Colonic mucosa (tissue), 4 donors: ENCODE results near the gene P2RY6. TPM values are rescaled to one million over a fixed set of nuclear protein-coding genes. Genes with fewer than 3 reads are reported as not detected.

Experiments used
- DNase-seq: peaks from one replicate; pipeline ENCODE4 v3.0.0-alpha.2; 2020
- H3K27ac ChIP-seq: fragments of 200-600 bp; one replicate; pipeline ENCODE4 v1.8.0; 2021
- H3K27me3 ChIP-seq: fragments of 200-600 bp; one replicate; pipeline ENCODE4 v1.8.0; 2021
- H3K36me3 ChIP-seq: fragments of 200-600 bp; one replicate; pipeline ENCODE4 v1.8.0; 2021
- H3K4me1 ChIP-seq: fragments of 200-600 bp; one replicate; pipeline ENCODE4 v1.8.0; 2021; ENCODE audit warnings: mild to moderate bottlenecking
- H3K4me3 ChIP-seq: fragments of 200-600 bp; one replicate; pipeline ENCODE4 v1.8.0; 2021
- H3K9ac ChIP-seq, 2 donors: one replicate each; pipeline ENCODE4 v1.7.0; 2013; ENCODE audit warnings: control low read depth in 2 of 2, low read depth in 2 of 2, low read length in 2 of 2
- H3K9me3 ChIP-seq: fragments of 200-600 bp; one replicate; pipeline ENCODE4 v1.8.0; 2021
- CTCF ChIP-seq: fragments of 200-600 bp; IDR thresholded peaks from one replicate; pipeline ENCODE4 v1.8.0; 2022; ENCODE audit warnings: antibody characterized with exemption, mild to moderate bottlenecking
- intact Hi-C: fragments of 100-400 bp; cut with DNase I; formaldehyde crosslinking; loops from one replicate; pipeline ENCODE4 v1.14.1; 2022
- total RNA-seq, 2 donors: library from RNA; stranded (reverse); fragmentation: NEBNext Ultra II Directional in 1 of 2; extraction: Animal tissue kit (Norgen Biotek cat#: 25700) in 1 of 2; gene quantifications; one replicate each; pipeline ENCODE4 v1.2.1, GENCODE V29; 2021
- donor health status: healthy.
- donor health status: DM: no; HTN: no; CAD: no.
- donor health status: DM: no; HTN: no; CAD: no.

The P2RY6 gene
- total RNA-seq, 2 donors from 2014 or later = 0.91 to 1.4 TPM

GRCh38 chr11:73324116-73324515 is 52.0 kb downstream of the P2RY6 start:
- DNase-seq = no peak
- intact Hi-C loops = no loop called here
- H3K9ac ChIP-seq = peak overlapping the region; percentile 47 to 49
- TF ChIP-seq CTCF = no peak
- H3K27me3 ChIP-seq = no peaks in the 10 kb centered on the region
- H3K9me3 ChIP-seq = no peaks in the 10 kb centered on the region
- H3K4me1 ChIP-seq = no peaks in the 10 kb centered on the region
- peak overlapping the region; percentile 47 for H3K27ac ChIP-seq
- no peak overlapping the region for H3K4me3 ChIP-seq
- H3K36me3 ChIP-seq = no peaks in the 10 kb centered on the region

- TF ChIP-seq CTCF = no peak
- intact Hi-C loops = no loop called here
- no peaks in the 10 kb centered on the region for H3K27me3 ChIP-seq
- DNase-seq = no peak
- H3K27ac ChIP-seq = peak overlapping the region; percentile 47
- no peaks in the 10 kb centered on the region for H3K9me3 ChIP-seq
- H3K4me1 ChIP-seq = no peaks in the 10 kb centered on the region
- peak overlapping the region; percentile 35 to 41 for H3K9ac ChIP-seq
- H3K4me3 ChIP-seq = no peak overlapping the region
- no peaks in the 10 kb centered on the region for H3K36me3 ChIP-seq
Observed at GRCh38 chr11:73324665-73325035, 52.5 kb downstream of the P2RY6 start.

- intact Hi-C loops = no loop called here
- TF ChIP-seq CTCF = no peak
- peak overlapping the region; percentile 47 for H3K27ac ChIP-seq
- no peaks in the 10 kb centered on the region for H3K27me3 ChIP-seq
- H3K4me3 ChIP-seq = no peak overlapping the region
- no peaks in the 10 kb centered on the region for H3K36me3 ChIP-seq
- H3K4me1 ChIP-seq = no peaks in the 10 kb centered on the region
- no peak for DNase-seq
- H3K9ac ChIP-seq = peak overlapping the region; percentile 35 to 41
- H3K9me3 ChIP-seq = no peaks in the 10 kb centered on the region
Observed at GRCh38 chr11:73325036-73325981, 53.2 kb downstream of the P2RY6 start.

GRCh38 chr11:73326929-73327811 is 55.0 kb downstream of the P2RY6 start:
- no peaks in the 10 kb centered on the region for H3K27me3 ChIP-seq
- H3K36me3 ChIP-seq = no peaks in the 10 kb centered on the region
- H3K9me3 ChIP-seq = no peaks in the 10 kb centered on the region
- intact Hi-C loops = no loop called here
- H3K27ac ChIP-seq = no peak overlapping the region
- no peak for TF ChIP-seq CTCF
- H3K4me3 ChIP-seq = no peak overlapping the region
- no peak for DNase-seq
- H3K9ac ChIP-seq = no peak overlapping the region
- no peaks in the 10 kb centered on the region for H3K4me1 ChIP-seq

GRCh38 chr11:73327812-73328364 is 55.8 kb downstream of the P2RY6 start:
- DNase-seq = no peak
- Histone ChIP-seq H3K9ac (no peak overlapping the region), H3K4me3 (no peak overlapping the region), H3K9me3 (no peaks in the 10 kb centered on the region), H3K27ac (no peak overlapping the region), H3K27me3 (no peaks in the 10 kb centered on the region), H3K36me3 (no peaks in the 10 kb centered on the region), H3K4me1 (no peaks in the 10 kb centered on the region)
- TF ChIP-seq CTCF = no peak
- intact Hi-C loops = no loop called here
